DLD1 (cell line): ENCODE data around the gene MLPH.

Experiments
- in situ Hi-C: cut with HindIII; loops from 2 replicates; pipeline ENCODE4 v1.10.0; 2017; ENCODE audit warnings: low sequenced_read_pairs

The MLPH gene

DNA sequence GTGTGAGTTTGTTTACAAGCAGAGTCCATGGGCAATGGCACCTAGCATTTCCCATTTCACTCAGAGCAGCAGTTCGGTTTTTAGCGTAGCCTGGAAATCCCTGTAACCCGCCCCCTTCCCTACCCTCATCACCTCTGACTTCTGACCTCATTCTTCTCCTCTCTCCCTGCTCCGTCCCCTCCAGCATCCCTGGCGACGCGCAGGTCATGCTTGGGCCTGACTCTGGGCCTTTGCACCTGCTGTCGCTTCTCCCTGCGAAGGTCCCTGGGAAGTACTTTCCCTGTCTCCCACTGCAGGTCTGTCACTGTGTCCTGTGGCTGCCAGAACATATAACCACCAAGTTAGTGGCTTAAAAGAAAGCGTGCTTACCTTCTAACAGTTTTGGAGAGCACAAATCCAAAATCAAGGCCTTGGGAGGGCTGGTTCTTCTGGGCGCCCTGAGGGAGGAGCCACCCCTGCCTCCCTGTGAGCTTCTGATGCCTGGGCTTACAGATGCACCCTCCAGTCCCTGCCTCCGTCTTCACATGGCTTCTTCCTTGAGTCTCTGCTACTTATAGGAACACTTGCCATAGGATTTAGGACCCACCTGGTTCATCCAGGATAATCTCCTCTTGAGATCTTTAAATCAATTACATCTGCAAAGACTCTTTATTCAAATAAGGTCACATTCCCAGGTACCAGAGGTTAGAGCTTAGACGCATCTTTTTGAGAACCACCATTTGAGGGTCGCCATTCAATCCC lies 111.6 kb downstream of the MLPH start:
- in situ Hi-C loops: no loop called here

- in situ Hi-C loops: loop anchor here (5.0 kb wide), 1 partner anchor 83 kb away; no protein-coding TSS in a partner anchor
These were observed 112.5 kb downstream of the MLPH start for GRCh38 chr2:237599465-237600110.

DNA sequence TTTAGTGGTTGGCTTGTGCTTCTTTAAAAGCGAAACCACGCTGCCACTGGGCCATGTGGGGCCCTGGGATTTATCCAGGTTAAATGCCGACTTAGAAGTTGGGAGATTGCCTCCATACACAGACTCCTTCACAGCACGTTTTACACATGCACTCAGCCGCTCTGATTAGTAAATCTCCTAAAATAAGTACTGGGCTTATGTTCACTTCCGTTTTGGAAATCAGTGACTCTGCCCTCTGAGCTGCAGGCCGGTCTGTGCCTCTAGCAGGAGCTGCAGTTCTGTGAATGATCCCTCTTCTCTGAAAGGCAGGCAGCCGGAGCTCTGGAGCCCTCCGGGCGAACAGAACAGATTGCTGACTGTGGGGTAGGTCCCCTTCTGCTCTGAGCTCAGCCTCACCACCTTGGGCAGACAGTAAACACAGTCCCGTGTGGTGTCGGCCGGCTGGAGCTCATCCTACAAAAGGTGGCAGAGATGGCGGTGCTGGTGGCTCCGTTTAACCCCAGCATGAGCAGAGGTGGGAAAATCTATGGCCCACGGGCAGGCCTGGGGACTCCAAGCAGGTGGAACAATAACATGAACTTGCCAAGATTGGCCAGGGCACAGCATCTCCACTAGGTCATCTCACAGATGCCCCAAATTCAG lies 113.3 kb downstream of the MLPH start:
- in situ Hi-C loops: loop anchor here (5.0 kb wide), 1 partner anchor 82 kb away; no protein-coding TSS in a partner anchor

GRCh38 chr2:237601453-237602116 lies 114.5 kb downstream of the MLPH start:
- in situ Hi-C loops: loop anchor here (5.0 kb wide), 1 partner anchor 81 kb away; no protein-coding TSS in a partner anchor

DNA sequence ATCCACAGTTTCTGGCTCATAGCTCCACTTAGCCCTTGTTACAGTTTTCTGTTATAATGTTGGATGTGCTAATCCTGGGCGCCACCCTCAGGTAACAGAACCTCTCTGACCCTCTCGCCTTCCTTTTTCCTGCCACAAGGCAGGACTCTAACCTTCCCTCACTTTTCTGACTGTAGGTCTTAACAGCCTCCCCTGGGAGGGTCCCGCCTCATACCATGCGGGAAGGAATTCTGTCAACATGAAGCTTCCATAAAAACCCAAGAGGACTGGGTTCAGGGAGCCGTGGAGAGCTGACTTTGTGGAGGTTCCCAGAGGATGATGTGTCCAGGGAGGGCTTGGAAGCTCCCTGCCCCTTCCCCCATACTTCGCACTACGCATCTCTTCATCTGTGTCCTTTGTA lies 115.4 kb downstream of the MLPH start:
- in situ Hi-C loops: loop anchor here (5.0 kb wide), 1 partner anchor 80 kb away; no protein-coding TSS in a partner anchor

GRCh38 chr2:237603049-237603717 lies 116.1 kb downstream of the MLPH start:
- in situ Hi-C loops: loop anchor here (5.0 kb wide), 1 partner anchor 79 kb away; no protein-coding TSS in a partner anchor

GRCh38 chr2:237603718-237604362 lies 116.8 kb downstream of the MLPH start:
- in situ Hi-C loops: loop anchor here (5.0 kb wide), 1 partner anchor 78 kb away; no protein-coding TSS in a partner anchor

GRCh38 chr2:237604391-237604790 lies 117.3 kb downstream of the MLPH start:
- in situ Hi-C loops: loop anchor here (5.0 kb wide), 1 partner anchor 78 kb away; no protein-coding TSS in a partner anchor
